HepG2 (cell line): ENCODE results near the gene MLLT11. TPM values are rescaled to one million over a fixed set of nuclear protein-coding genes. Genes with fewer than 3 reads are reported as not detected.

Source experiments
- HNF1A ChIP-seq, 2 experiments: sonication (generic) in 1 of 2; formaldehyde crosslinking in 1 of 2; IDR thresholded peaks; 2 replicates each; pipeline versions ENCODE4 v1.4.0 to v1.6.1; 2016 to 2020; ENCODE audit warnings: borderline replicate concordance in 1 of 2, low read depth in 1 of 2, mild to moderate bottlenecking in 1 of 2, missing genetic modification reagents in 1 of 2
- LCORL ChIP-seq, 2 experiments: fragments of 450-650 bp in 1 of 2; sonication (generic) in 1 of 2; formaldehyde crosslinking in 1 of 2; IDR thresholded peaks; 2 replicates each; pipeline versions ENCODE4 v1.5.0 to v1.6.1; 2017 to 2020; ENCODE audit warnings: antibody characterized with exemption in 1 of 2, missing genetic modification reagents in 1 of 2
- MLX ChIP-seq: IDR thresholded peaks from 2 replicates; pipeline ENCODE4 v1.6.1; 2016
- NFRKB ChIP-seq: fragments of 450-650 bp; IDR thresholded peaks from 2 replicates; pipeline ENCODE4 v1.6.1; 2017
- POLR2AphosphoS2 ChIP-seq: IDR thresholded peaks from 2 replicates; pipeline ENCODE4 v1.6.1; 2011; ENCODE audit warnings: low read depth, low read length, improper control_type of control experiment
- RELA ChIP-seq: sonication (generic); formaldehyde crosslinking; IDR thresholded peaks from 2 replicates; pipeline ENCODE4 v1.4.0; 2020; ENCODE audit warnings: missing genetic modification reagents
- RFX5 ChIP-seq: IDR thresholded peaks from 2 replicates; pipeline ENCODE4 v1.6.1; 2011; ENCODE audit warnings: low read depth, low read length, improper control_type of control experiment
- RFXAP ChIP-seq: sonication (generic); formaldehyde crosslinking; IDR thresholded peaks from 2 replicates; pipeline ENCODE4 v1.4.0; 2020; ENCODE audit warnings: missing genetic modification reagents, borderline replicate concordance
- TRIM22 ChIP-seq: fragments of 450-650 bp; IDR thresholded peaks from 2 replicates; pipeline ENCODE4 v1.6.1; 2017
- ZEB1 ChIP-seq: IDR thresholded peaks from 2 replicates; pipeline ENCODE4 v1.6.1; 2012; ENCODE audit warnings: mild to moderate bottlenecking, low read depth, inconsistent platforms; ENCODE audit not compliant: insufficient replicate concordance
- ZNF44 ChIP-seq: sonication (generic); formaldehyde crosslinking; IDR thresholded peaks from 2 replicates; pipeline ENCODE4 v1.5.1; 2020; ENCODE audit warnings: mild to moderate bottlenecking, missing genetic modification reagents
- ZNF543 ChIP-seq: sonication (generic); formaldehyde crosslinking; IDR thresholded peaks from 2 replicates; pipeline ENCODE4 v1.4.0; 2020; ENCODE audit warnings: mild to moderate bottlenecking, missing genetic modification reagents
- ZNF557 ChIP-seq: sonication (generic); formaldehyde crosslinking; IDR thresholded peaks from 2 replicates; pipeline ENCODE4 v1.4.0; 2020; ENCODE audit warnings: missing genetic modification reagents
- ZNF660 ChIP-seq: sonication (generic); formaldehyde crosslinking; IDR thresholded peaks from 2 replicates; pipeline ENCODE4 v1.5.1; 2020; ENCODE audit warnings: mild to moderate bottlenecking, low read depth, missing genetic modification reagents, borderline replicate concordance
- polyA plus RNA-seq, 8 experiments: library from polyadenylated mRNA; depleted of rRNA in 3 of 8; stranded (reverse) in 7 of 8; unstranded in 1 of 8; fragments of >200 nt; fragmentation: Illumina TruSeq in 4 of 8; extraction: Trizol in 4 of 8; gene quantifications; 2 replicates each; pipeline versions ENCODE4 v1.2.1 to v1.2.3, GENCODE V29; 2011 to 2016; ENCODE audit warnings: low read depth in 4 of 8, missing spikeins in 1 of 8, mixed read lengths in 1 of 8; ENCODE audit not compliant: insufficient read depth in 1 of 8
- total RNA-seq, 5 experiments: library from RNA; depleted of rRNA; stranded (reverse); fragments of >200 nt; fragmentation: Illumina TruSeq; extraction: Trizol; gene quantifications; 2 replicates each; pipeline ENCODE4 v1.2.3, GENCODE V29; 2016; ENCODE audit warnings: low read depth in 1 of 5
- TF ChIP-seq, protein P1 (sequence below): sonication (generic); formaldehyde crosslinking; conservative IDR thresholded peaks from 2 replicates; pipeline ENCODE4 v1.8.0; 2022; ENCODE audit warnings: low read depth, missing genetic modification reagents
- TF ChIP-seq, protein P2 (sequence below): sonication (generic); formaldehyde crosslinking; IDR thresholded peaks from 2 replicates; pipeline ENCODE4 v1.8.1; 2022; ENCODE audit warnings: mild to moderate bottlenecking, missing genetic modification reagents
- TF ChIP-seq, protein P3 (sequence below): sonication (generic); formaldehyde crosslinking; IDR thresholded peaks from 2 replicates; pipeline ENCODE4 v1.9.0; 2022; ENCODE audit warnings: low read depth, missing genetic modification reagents

The MLLT11 gene
- total and polyA plus RNA-seq, 2 of the 13 experiments (the other 11 are each of a cell fraction or from before 2014, with no cell fraction given): 0.21 to 0.22 TPM

- TF ChIP-seq, protein P1, sequence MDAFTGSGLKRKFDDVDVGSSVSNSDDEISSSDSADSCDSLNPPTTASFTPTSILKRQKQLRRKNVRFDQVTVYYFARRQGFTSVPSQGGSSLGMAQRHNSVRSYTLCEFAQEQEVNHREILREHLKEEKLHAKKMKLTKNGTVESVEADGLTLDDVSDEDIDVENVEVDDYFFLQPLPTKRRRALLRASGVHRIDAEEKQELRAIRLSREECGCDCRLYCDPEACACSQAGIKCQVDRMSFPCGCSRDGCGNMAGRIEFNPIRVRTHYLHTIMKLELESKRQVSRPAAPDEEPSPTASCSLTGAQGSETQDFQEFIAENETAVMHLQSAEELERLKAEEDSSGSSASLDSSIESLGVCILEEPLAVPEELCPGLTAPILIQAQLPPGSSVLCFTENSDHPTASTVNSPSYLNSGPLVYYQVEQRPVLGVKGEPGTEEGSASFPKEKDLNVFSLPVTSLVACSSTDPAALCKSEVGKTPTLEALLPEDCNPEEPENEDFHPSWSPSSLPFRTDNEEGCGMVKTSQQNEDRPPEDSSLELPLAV (CRISPR knock-in tag): no peak
- TF ChIP-seq RFX5: no peak; the same call in 1 of the 2 replicates
- no peak for TF ChIP-seq ZNF660 (CRISPR knock-in tag)
- TF ChIP-seq, protein P2, sequence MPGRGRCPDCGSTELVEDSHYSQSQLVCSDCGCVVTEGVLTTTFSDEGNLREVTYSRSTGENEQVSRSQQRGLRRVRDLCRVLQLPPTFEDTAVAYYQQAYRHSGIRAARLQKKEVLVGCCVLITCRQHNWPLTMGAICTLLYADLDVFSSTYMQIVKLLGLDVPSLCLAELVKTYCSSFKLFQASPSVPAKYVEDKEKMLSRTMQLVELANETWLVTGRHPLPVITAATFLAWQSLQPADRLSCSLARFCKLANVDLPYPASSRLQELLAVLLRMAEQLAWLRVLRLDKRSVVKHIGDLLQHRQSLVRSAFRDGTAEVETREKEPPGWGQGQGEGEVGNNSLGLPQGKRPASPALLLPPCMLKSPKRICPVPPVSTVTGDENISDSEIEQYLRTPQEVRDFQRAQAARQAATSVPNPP (CRISPR knock-in tag): no peak
- peak; percentile 67 for TF ChIP-seq ZEB1
- 0 out of 2 replicates have a peak, but pooled peaks have one; percentile 64 for TF ChIP-seq MLX
- TF ChIP-seq ZNF44 (CRISPR knock-in tag): 0 out of 2 replicates have a peak, but pooled peaks have one; percentile 61
- TF ChIP-seq RELA (CRISPR knock-in tag): no peak
- peak; percentile 66; the same call in 1 of the 2 replicates for TF ChIP-seq LCORL (IDR thresholded peaks at IDR 0.05)
- peak; percentile 86 for TF ChIP-seq LCORL (CRISPR knock-in tag; IDR thresholded peaks at IDR 0.05)
- peak; percentile 54; the same call in 1 of the 2 replicates for TF ChIP-seq RFXAP (CRISPR knock-in tag)
- TF ChIP-seq NFRKB: no peak
- no peak for TF ChIP-seq TRIM22
- TF ChIP-seq POLR2AphosphoS2: no peak
- 0 out of 2 replicates have a peak, but pooled peaks have one; percentile 19 for TF ChIP-seq HNF1A (IDR thresholded peaks at IDR 0.05; ENCODE audit: low read depth)
- TF ChIP-seq HNF1A (CRISPR knock-in tag; IDR thresholded peaks at IDR 0.05; ENCODE audit: borderline replicate concordance): peak; percentile 64; the same call in 1 of the 2 replicates
- no peak for TF ChIP-seq ZNF557 (CRISPR knock-in tag)
- no peak for TF ChIP-seq ZNF543 (CRISPR knock-in tag)
- TF ChIP-seq, protein P3, sequence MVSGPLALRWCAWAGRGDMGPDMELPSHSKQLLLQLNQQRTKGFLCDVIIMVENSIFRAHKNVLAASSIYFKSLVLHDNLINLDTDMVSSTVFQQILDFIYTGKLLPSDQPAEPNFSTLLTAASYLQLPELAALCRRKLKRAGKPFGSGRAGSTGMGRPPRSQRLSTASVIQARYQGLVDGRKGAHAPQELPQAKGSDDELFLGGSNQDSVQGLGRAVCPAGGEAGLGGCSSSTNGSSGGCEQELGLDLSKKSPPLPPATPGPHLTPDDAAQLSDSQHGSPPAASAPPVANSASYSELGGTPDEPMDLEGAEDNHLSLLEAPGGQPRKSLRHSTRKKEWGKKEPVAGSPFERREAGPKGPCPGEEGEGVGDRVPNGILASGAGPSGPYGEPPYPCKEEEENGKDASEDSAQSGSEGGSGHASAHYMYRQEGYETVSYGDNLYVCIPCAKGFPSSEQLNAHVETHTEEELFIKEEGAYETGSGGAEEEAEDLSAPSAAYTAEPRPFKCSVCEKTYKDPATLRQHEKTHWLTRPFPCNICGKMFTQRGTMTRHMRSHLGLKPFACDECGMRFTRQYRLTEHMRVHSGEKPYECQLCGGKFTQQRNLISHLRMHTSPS (CRISPR knock-in tag): no peak; the same call in 1 of the 2 replicates
Measured at GRCh38 chr1:151012684-151013471, 47.3 kb upstream of the MLLT11 start (continued).
